MCF 10A (cell line): ENCODE measurements around the gene TRAK1. TPM values are rescaled to one million over a fixed set of nuclear protein-coding genes. Genes with fewer than 3 reads are reported as not detected.
A peak's percentile ranks its signal among the peaks of the same experiment; 100 is the strongest.

Experiments
- BruUV-seq: library from RNA; stranded (reverse); fragments of 400-500 nt; replicated peaks from 2 replicates; lab custom pipeline; 2021; lab: Mats Ljungman, UMichigan
- CTCF ChIA-PET: fragments of 300-600 bp; sonication (Branson Sonifier 250); formaldehyde crosslinking; extraction: SDS; loops from one replicate; lab custom pipeline; 2021; ENCODE audit warnings: antibody characterized with exemption, inconsistent platforms; lab: Yijun Ruan, JAX
- POLR2A ChIA-PET: fragments of 300-600, 350-650 bp; sonication (Branson Sonifier 250); formaldehyde crosslinking; extraction: SDS; loops from one replicate; lab custom pipeline; 2020; ENCODE audit warnings: antibody characterized with exemption, inconsistent platforms; lab: Yijun Ruan, JAX
- DNase-seq: peaks from one replicate; pipeline ENCODE4 v3.0.0-alpha.2; 2018; ENCODE audit not compliant: unreplicated experiment
- H3K27ac Mint-ChIP-seq: one replicate; pipeline ENCODE4 v1.8.0; 2022; ENCODE audit warnings: mild to moderate bottlenecking, low read depth, mixed read lengths; ENCODE audit not compliant: unreplicated experiment
- H3K27me3 Mint-ChIP-seq: one replicate; pipeline ENCODE4 v1.8.0; 2022; ENCODE audit warnings: mixed read lengths; ENCODE audit not compliant: insufficient read depth, unreplicated experiment
- H3K36me3 Mint-ChIP-seq: one replicate; pipeline ENCODE4 v1.8.0; 2022; ENCODE audit warnings: mild to moderate bottlenecking, moderate library complexity, mixed read lengths; ENCODE audit not compliant: insufficient read depth, unreplicated experiment
- H3K4me1 Mint-ChIP-seq: one replicate; pipeline ENCODE4 v1.8.0; 2022; ENCODE audit warnings: mixed read lengths; ENCODE audit not compliant: insufficient read depth, unreplicated experiment
- H3K4me3 Mint-ChIP-seq: one replicate; pipeline ENCODE4 v1.8.0; 2022; ENCODE audit warnings: mild to moderate bottlenecking, moderate library complexity, mixed read lengths; ENCODE audit not compliant: unreplicated experiment
- H3K9me3 Mint-ChIP-seq: one replicate; pipeline ENCODE4 v1.8.0; 2022; ENCODE audit warnings: mixed read lengths; ENCODE audit not compliant: unreplicated experiment
- CTCF ChIP-seq: fragments of 200-600 bp; IDR thresholded peaks from one replicate; pipeline ENCODE4 v1.8.0; 2022; ENCODE audit warnings: antibody characterized with exemption, mild to moderate bottlenecking; ENCODE audit not compliant: unreplicated experiment
- intact Hi-C: fragments of 100-400 bp; cut with micrococcal nuclease; formaldehyde crosslinking; loops from 2 replicates; pipeline ENCODE4 v1.14.1; 2022
- total RNA-seq: library from RNA; stranded (reverse); gene quantifications from 2 replicates; pipeline ENCODE4 v1.2.3, GENCODE V29; 2022

TRAK1 gene
- total RNA-seq, 1 experiment from 2014 or later, result 33.2 TPM

GRCh38 chr3:42127226-42127625 is 36.1 kb downstream of the TRAK1 start:
- no peaks in the 10 kb centered on the region for H3K9me3 Mint-ChIP-seq
- TF ChIP-seq CTCF, result no peak
- BruUV-seq, result no TSS peak
- H3K4me3 Mint-ChIP-seq, result no peak overlapping the region
- H3K4me1 Mint-ChIP-seq, result peaks cover 24% of the 10 kb centered on the region
- no peaks in the 10 kb centered on the region for H3K27me3 Mint-ChIP-seq
- H3K36me3 Mint-ChIP-seq, result peaks cover 8% of the 10 kb centered on the region
- CTCF ChIA-PET, result interaction anchor here (0.6 to 3.8 kb wide), 5 partner anchors 9 to 64 kb away, joined by 3 to 33 read pairs (median 4); no protein-coding TSS in a partner anchor
- POLR2A ChIA-PET, result no interaction called here
- intact Hi-C loops, result loop anchor here (10.0 kb wide), 1 partner anchor 1342 kb away; no protein-coding TSS in a partner anchor
- no peak overlapping the region for H3K27ac Mint-ChIP-seq
- DNase-seq, result no peak

GRCh38 chr3:42128526-42128925 is 37.4 kb downstream of the TRAK1 start:
- CTCF ChIA-PET, result interaction anchor here (0.6 to 3.8 kb wide), 7 partner anchors 9 to 1633 kb away, joined by 3 to 33 read pairs (median 3); no protein-coding TSS in a partner anchor
- intact Hi-C loops, result loop anchor here (10.0 kb wide), 1 partner anchor 1344 kb away; no protein-coding TSS in a partner anchor
- Mint-ChIP-seq H3K9me3 (no peaks in the 10 kb centered on the region), H3K4me1 (peaks cover 11% of the 10 kb centered on the region), H3K36me3 (peaks cover 8% of the 10 kb centered on the region), H3K27ac (peak overlapping the region; percentile 81), H3K4me3 (no peak overlapping the region), H3K27me3 (no peaks in the 10 kb centered on the region)
- POLR2A ChIA-PET, result interaction anchor here (1.1 kb wide), 1 partner anchor 31 kb away, joined by 4 read pairs; no protein-coding TSS in a partner anchor
- no peak for DNase-seq
- no peak for TF ChIP-seq CTCF
- no TSS peak for BruUV-seq

- intact Hi-C loops, result loop anchor here (10.0 kb wide), 1 partner anchor 1344 kb away; no protein-coding TSS in a partner anchor
- no TSS peak for BruUV-seq
- Mint-ChIP-seq H3K36me3 (peaks cover 8% of the 10 kb centered on the region), H3K4me3 (no peak overlapping the region), H3K27ac (peak overlapping the region; percentile 81), H3K4me1 (peaks cover 8% of the 10 kb centered on the region), H3K9me3 (no peaks in the 10 kb centered on the region), H3K27me3 (no peaks in the 10 kb centered on the region)
- CTCF ChIA-PET, result interaction anchor here (0.6 to 3.8 kb wide), 10 partner anchors 10 to 1634 kb away, joined by 3 to 33 read pairs (median 4); no protein-coding TSS in a partner anchor
- TF ChIP-seq CTCF, result no peak
- peak; percentile 54 for DNase-seq
- POLR2A ChIA-PET, result interaction anchor here (0.6 to 1.3 kb wide), 4 partner anchors 15 to 32 kb away, joined by 3 to 5 read pairs (median 4); no protein-coding TSS in a partner anchor
Observed at GRCh38 chr3:42129014-42129953, 38.1 kb downstream of the TRAK1 start.

- no peak for TF ChIP-seq CTCF
- Mint-ChIP-seq H3K36me3 (peaks cover 8% of the 10 kb centered on the region), H3K4me1 (peaks cover 10% of the 10 kb centered on the region), H3K27me3 (no peaks in the 10 kb centered on the region), H3K9me3 (no peaks in the 10 kb centered on the region), H3K4me3 (no peak overlapping the region), H3K27ac (no peak overlapping the region)
- intact Hi-C loops, result no loop called here
- no peak for DNase-seq
- no TSS peak for BruUV-seq
- POLR2A ChIA-PET, result interaction anchor here (0.6 to 1.3 kb wide), 5 partner anchors 12 to 109 kb away, joined by 3 to 6 read pairs (median 3); no protein-coding TSS in a partner anchor
- CTCF ChIA-PET, result interaction anchor here (0.6 to 3.8 kb wide), 8 partner anchors 10 to 368 kb away, joined by 3 to 33 read pairs (median 5); no protein-coding TSS in a partner anchor
Observed at GRCh38 chr3:42130007-42130328, 38.8 kb downstream of the TRAK1 start.
